HG03045 (cell line): ENCODE data around the gene SYT2.

ENCODE experiments used
- ATAC-seq: cut with Tn5 transposase; IDR thresholded peaks from one replicate; pipeline ENCODE4 v1.9.1; 2021; ENCODE audit warnings: mild to moderate bottlenecking, moderate library complexity; ENCODE audit not compliant: unreplicated experiment

The SYT2 gene

GRCh38 chr1:202706851-202707250 is 3.4 kb downstream of the SYT2 start:
- ATAC-seq = no peak

DNA sequence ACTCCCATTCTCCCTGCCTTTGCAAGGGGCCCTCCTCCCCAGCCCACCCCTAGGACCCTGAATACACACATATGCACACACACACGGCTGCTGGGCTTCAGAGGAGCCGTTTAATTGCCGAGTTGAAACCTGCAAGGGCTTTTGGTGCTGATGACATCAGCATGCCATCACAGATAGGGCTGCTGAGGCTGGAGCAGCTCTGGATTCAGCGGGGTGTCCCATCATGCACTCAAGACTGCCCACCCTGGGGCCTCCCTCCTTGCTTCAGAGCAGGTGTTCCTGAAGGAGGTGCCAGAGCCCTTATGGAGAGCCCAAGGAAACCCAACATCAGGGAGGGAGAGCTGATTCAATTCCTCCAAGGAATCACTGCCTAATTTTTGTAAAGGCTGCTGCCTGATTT is 5.7 kb downstream of the SYT2 start:
- ATAC-seq = no peak

DNA sequence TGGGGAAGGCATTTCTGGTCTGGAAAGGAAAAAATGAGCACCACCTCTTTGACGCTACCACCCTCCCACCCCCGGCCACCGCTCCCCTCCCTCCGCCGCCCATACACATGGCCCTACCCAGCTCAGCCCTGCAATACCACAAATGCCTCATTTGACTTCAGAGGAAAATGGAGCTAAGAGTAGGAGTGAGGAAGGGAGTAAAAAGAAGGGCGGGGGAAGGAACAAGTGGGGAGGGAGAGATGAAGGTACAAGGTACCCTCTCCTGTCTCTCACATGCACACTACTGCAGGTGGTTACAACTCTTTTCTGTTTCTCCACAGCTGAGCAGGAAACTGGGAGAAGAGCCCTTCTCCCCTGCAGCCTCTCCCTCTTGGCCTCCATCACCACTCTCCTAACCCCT is 7.1 kb downstream of the SYT2 start:
- no peak for ATAC-seq

DNA sequence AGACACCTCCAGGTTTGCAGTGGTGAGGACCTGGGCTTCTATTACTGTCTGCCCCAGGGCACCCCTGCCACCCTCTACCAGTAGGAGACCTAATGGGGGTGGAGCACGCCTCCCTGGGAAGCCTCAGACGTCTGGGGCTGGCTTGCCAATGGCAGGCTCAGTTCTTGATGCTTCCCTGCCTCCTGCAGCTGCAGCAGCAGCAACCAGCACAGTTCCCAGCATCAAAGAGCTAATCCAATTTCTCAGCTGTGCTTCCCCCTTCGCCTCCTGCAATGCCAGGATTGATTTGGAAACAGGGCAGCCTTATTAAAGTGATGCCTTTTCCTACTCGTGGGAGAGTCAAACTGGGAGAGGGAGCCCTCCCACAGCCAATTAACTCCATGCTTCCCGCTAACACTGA is 8.2 kb downstream of the SYT2 start:
- ATAC-seq = no peak

DNA sequence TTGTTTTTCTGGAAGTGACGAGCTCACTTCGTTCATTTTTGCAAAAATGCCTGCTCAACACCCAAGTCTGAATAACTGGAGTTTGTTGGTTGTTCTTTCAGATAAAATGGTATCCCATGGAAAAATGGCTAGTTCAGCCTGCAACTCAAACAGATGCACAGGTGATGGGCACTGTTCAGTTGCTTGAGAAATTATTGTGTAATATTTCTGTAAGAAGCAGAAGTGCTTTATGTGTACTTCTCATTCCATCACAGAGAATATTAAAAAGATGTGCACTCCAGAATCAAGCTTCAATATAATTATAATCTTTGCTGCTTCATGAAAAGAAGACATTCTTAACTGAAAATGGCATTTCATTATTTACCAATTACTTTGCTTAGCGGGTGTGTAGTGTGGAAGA is 9.1 kb downstream of the SYT2 start:
- ATAC-seq = no peak

DNA sequence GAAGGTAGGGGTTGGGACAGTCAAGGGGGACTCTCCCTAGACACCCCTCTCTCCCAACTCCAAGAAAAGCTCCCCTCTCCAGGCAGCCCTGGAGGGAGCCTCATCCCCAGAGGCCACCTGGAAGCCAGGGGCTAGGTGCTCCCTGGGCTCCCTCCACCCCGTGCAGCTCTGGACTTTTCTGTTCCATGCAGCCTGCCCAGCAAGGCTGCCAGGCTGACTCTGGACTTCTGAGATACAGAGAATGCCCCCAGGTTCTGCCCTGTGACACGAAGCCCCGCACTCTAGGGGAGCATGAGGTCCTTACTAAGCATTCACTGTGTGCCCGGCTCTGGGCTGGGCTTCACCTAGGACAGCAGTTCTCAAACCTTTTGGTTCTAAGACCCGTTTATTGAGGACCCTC is 10.2 kb downstream of the SYT2 start:
- ATAC-seq = no peak

DNA sequence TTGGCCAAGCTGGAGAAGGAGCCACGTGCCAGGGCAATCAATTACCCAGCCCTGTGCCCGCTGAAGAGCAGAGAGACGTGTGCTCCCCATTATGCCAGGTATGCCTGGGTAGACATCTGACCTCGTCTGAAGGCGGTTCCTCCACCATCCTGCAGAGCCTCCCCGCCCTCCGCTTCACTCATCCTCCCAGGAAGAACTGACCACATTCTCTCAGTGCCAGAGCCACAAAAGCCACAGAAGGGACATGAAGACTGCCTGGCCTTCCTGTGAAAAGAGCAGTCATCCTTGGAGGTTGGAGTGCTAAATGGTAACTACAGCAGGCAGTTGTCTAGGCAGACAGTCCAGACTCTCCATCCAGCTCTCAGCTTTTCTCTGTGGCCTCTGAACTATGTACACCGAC is 12.0 kb downstream of the SYT2 start:
- ATAC-seq = no peak

DNA sequence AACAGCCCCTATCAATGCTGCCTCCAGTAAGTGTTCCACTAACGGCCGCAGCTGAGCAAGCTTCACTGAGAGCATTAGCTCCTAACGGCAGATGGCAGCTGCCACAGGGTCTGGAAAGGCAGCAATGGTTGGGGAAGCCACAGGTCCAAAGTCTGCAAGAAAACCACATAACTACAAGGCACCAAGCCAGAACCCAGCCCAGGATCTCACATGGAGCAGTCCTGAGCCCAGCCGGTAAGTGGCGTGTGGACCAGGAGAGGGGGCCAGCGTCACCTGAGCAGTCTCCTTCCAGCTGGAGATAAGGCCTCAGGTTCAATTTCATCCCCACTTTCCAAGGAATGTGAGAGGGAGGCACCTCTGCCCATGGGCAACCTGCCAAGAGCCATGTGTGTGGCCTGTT is 13.2 kb downstream of the SYT2 start:
- ATAC-seq = no peak

- ATAC-seq = no peak
Measured at GRCh38 chr1:202694314-202694713, 15.9 kb downstream of the SYT2 start.

- ATAC-seq = no peak
Measured at GRCh38 chr1:202692959-202693555, 17.2 kb downstream of the SYT2 start.

DNA sequence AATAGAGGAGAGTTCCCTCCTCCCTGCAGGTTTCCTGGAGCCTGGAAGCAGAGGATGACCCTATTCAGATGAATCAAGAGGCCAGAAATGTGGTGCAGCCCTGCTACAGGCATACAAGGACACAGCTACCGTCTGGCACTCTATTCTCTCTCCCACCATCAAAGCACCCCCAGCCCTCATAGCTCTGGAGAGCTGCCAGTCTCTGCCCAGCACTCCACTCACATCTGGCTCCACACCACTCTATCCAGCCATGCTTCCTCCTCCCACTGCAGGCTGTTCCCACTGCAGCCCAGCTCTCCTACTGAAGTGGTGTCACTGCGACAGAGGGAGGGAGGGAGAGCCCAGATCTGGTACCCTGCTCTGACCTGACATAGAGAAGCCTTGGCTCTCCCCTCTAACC is 18.4 kb downstream of the SYT2 start:
- no peak for ATAC-seq

GRCh38 chr1:202689493-202690342 is 20.5 kb downstream of the SYT2 start:
- no peak for ATAC-seq

DNA sequence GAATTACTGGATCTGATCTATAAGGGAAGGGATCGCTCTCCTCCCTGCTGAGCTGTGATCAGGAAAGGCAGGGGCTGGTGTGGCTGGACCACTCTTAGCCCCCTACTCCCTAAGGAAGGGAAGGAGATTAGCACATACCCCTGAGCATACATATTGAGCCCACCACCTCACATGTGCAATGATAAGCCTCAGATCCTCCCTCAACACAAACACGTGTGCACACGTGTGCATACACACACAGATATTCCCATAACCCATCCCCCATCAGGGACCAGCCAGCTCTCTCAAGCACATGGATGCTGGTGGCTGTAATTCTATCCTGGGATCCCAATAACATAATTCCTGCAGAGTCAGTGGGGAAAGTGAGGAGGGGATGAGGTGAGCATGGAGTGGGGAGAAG is 21.2 kb downstream of the SYT2 start:
- ATAC-seq = no peak

- no peak for ATAC-seq
Measured at GRCh38 chr1:202688401-202688800, 21.9 kb downstream of the SYT2 start.

DNA sequence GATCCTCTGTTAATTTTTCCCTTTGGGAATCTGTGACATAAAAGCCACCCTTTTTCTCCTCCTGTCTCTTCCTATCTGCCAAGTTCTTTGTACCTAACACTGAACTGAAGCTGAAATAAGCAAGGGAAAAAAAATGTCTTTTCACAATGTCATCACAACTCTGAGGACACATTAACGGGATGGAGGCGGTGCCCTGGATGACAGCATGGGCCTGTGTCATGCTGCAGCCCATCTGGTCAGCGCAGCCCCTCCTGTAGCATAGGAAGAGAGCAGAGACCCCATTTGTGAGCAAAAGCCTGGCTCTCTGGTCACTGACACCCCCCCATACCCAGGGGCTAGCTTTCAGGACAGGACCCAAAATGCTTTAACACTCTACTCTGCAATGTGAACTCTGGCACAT is 22.5 kb downstream of the SYT2 start:
- ATAC-seq = no peak

- no peak for ATAC-seq
Measured at GRCh38 chr1:202687370-202687769, 22.9 kb downstream of the SYT2 start.

DNA sequence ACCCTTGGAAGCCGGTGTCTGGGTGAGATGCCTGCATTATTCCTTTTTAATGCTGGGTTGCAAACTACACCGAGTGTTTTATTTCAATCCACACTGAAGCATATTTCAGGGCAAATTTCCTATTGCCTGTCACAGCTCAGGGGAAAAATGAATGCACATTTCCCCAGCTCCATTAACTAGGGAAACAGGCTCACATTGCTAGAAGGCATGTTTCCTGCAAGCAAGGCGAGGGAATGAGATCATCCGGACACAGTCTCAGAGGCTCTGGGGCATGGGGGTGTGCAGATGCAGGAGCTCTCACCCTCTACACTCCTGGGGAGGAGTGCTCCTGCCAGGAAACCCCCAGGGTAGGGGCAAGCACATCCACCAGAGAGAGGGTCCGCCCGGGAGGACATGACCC is 24.6 kb downstream of the SYT2 start:
- ATAC-seq = no peak

- no peak for ATAC-seq
Measured at GRCh38 chr1:202684716-202685115, 25.5 kb downstream of the SYT2 start.

- no peak for ATAC-seq
Measured at GRCh38 chr1:202683029-202683428, 27.2 kb downstream of the SYT2 start.

DNA sequence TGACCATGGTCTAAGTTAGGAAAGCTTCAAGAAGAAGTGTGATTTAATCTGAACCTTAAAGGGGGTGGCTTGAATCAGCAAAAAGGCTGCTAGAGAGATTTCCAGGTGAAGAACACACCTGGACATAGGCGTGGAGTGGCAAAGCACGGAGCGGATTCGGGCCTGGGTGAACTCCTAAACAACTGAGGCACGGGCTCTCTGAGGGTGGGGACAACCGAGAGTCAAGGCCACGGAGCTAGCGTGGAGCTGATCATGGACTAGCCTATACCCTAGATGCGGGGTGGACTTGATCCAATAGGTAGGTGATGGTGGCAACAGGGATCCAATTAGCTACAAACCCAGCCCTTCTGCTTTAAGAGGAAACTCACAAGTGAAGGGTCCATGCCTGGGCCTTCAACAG is 27.8 kb downstream of the SYT2 start:
- no peak for ATAC-seq

GRCh38 chr1:202681736-202682420 is 28.4 kb downstream of the SYT2 start:
- no peak for ATAC-seq
